Keratinocyte (primary cell): ENCODE data around the gene ZNF423. TPM values are rescaled to one million over a fixed set of nuclear protein-coding genes. Genes with fewer than 3 reads are reported as not detected.

Experiments used
- DNase-seq: peaks from one replicate; pipeline ENCODE4 v3.0.0-alpha.2; 2011; ENCODE audit warnings: low read depth, missing footprints, low spot score
- FAIRE-seq: peaks from 2 replicates; lab custom pipeline; 2011; peaks lifted over from hg19 to GRCh38; lab: Jason Lieb, UNC
- H2AFZ ChIP-seq: 2 replicates; pipeline ENCODE4 v1.6.0; 2012; ENCODE audit warnings: low read length, control low read depth, inconsistent platforms; ENCODE audit not compliant: control insufficient read depth
- H3K27ac ChIP-seq: 2 replicates; pipeline ENCODE4 v1.5.1; 2011; ENCODE audit warnings: low read length; ENCODE audit not compliant: control insufficient read depth, insufficient read depth
- H3K27me3 ChIP-seq: 3 replicates; pipeline ENCODE4 v1.6.0; 2011; ENCODE audit warnings: low read length; ENCODE audit not compliant: control insufficient read depth, insufficient read depth; ENCODE audit errors: extremely low read depth
- H3K36me3 ChIP-seq, 2 experiments: 2 replicates in 1 of 2; 3 replicates in 1 of 2; pipeline ENCODE4 v1.5.1; 2011; ENCODE audit warnings: low read length in 2 of 2, mild to moderate bottlenecking in 1 of 2; ENCODE audit not compliant: control insufficient read depth in 2 of 2, insufficient read depth in 2 of 2; ENCODE audit errors: extremely low read depth in 1 of 2
- H3K4me1 ChIP-seq: 3 replicates; pipeline ENCODE4 v1.5.1; 2011; ENCODE audit warnings: low read length; ENCODE audit not compliant: control insufficient read depth, insufficient read depth; ENCODE audit errors: extremely low read depth
- H3K4me2 ChIP-seq: 3 replicates; pipeline ENCODE4 v1.6.0; 2011; ENCODE audit warnings: low read depth, low read length; ENCODE audit not compliant: control insufficient read depth, insufficient read depth; ENCODE audit errors: extremely low read depth
- H3K4me3 ChIP-seq, 3 experiments: fragments of 200-600 bp in 1 of 3; sonication (generic) in 1 of 3; 2 replicates in 2 of 3; 3 replicates in 1 of 3; pipeline ENCODE4 v1.5.1; 2011 to 2016; ENCODE audit warnings: low read length in 3 of 3, mild to moderate bottlenecking in 3 of 3, control low read depth in 2 of 3, inconsistent platforms in 1 of 3, low read depth in 1 of 3, mixed read lengths in 1 of 3, mixed run types in 1 of 3, moderate library complexity in 1 of 3; ENCODE audit not compliant: control insufficient read depth in 2 of 3, insufficient read depth in 2 of 3; ENCODE audit errors: extremely low read depth in 1 of 3
- H3K79me2 ChIP-seq: 2 replicates; pipeline ENCODE4 v1.6.0; 2012; ENCODE audit warnings: low read length; ENCODE audit not compliant: control insufficient read depth, insufficient read depth
- H3K9ac ChIP-seq: 3 replicates; pipeline ENCODE4 v1.6.0; 2011; ENCODE audit warnings: low read length; ENCODE audit not compliant: control insufficient read depth, insufficient read depth; ENCODE audit errors: extremely low read depth
- H3K9me1 ChIP-seq: 3 replicates; pipeline ENCODE4 v1.6.0; 2011; ENCODE audit warnings: low read length; ENCODE audit not compliant: control insufficient read depth, insufficient read depth; ENCODE audit errors: extremely low read depth
- H3K9me3 ChIP-seq: 2 replicates; pipeline ENCODE4 v1.5.1; 2012; ENCODE audit warnings: low read depth, low read length; ENCODE audit not compliant: control insufficient read depth
- H4K20me1 ChIP-seq: 3 replicates; pipeline ENCODE4 v1.6.0; 2011; ENCODE audit warnings: low read length; ENCODE audit not compliant: control insufficient read depth, insufficient read depth; ENCODE audit errors: extremely low read depth
- EZH2 ChIP-seq: IDR thresholded peaks from one replicate; pipeline ENCODE4 v1.6.1; 2012; ENCODE audit warnings: inconsistent platforms, mild to moderate bottlenecking, low read length, moderate library complexity
- dilution Hi-C: fragments of 300-500 bp; cut with MboI; formaldehyde crosslinking; loops from one replicate; pipeline ENCODE4 v1.7.0; 2020; ENCODE audit warnings: low sequenced_read_pairs; ENCODE audit not compliant: extremely low pct_ligation_motif_present
- polyA plus RNA-seq, 5 experiments: library from polyadenylated mRNA; depleted of rRNA in 3 of 5; stranded (reverse) in 3 of 5; stranded (forward) in 1 of 5; unstranded in 1 of 5; fragments of >200 nt; gene quantifications; 1 replicate in 1 of 5; 2 replicates in 3 of 5; 3 replicates in 1 of 5; pipeline versions ENCODE4 v1.2.1 to v1.2.3, GENCODE V29; 2011 to 2012; ENCODE audit warnings: missing spikeins in 2 of 5, low read depth in 1 of 5, low replicate concordance in 1 of 5
- TF ChIP-seq, protein P1 (sequence below), 3 experiments: IDR thresholded peaks in 1 of 3; conservative IDR thresholded peaks in 1 of 3; optimal IDR thresholded peaks in 1 of 3; 2 replicates in 2 of 3; 3 replicates in 1 of 3; pipeline versions ENCODE3 to v1.5.1; 2011; ENCODE audit warnings: low read length in 3 of 3, mild to moderate bottlenecking in 3 of 3, moderate library complexity in 2 of 3, control low read depth in 1 of 3, inconsistent platforms in 1 of 3; ENCODE audit not compliant: insufficient read depth in 2 of 3; ENCODE audit errors: extremely low read depth in 1 of 3

Gene ZNF423
- polyA plus RNA-seq, 1 donor (not counting 4 experiments of a cell fraction or from before 2014, with no cell fraction given) = 0.05 TPM

DNA sequence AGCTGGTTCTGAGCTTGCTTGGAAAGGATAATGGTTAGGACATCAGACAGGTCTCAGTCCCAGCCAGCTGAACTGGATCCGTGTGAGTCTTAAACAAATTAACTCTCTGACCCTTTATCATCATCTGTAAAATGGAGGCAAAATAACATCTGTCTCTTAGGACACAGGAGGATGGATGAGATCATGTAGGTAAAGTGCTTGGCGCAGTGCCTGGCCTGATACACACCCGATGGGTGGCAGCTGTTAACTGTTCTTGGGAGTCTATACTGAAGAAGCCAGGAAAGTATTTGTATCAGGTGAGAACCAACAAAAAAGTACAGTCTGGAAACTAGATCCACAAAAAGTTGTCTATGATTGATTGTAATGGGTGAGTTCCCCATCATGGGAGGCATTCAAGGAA is 293.7 kb downstream of the ZNF423 start:
- H3K79me2 ChIP-seq = no peaks in the 10 kb centered on the region
- no peak overlapping the region for H2AFZ ChIP-seq
- dilution Hi-C loops = no loop called here
- no peaks in the 10 kb centered on the region for H4K20me1 ChIP-seq
- H3K4me3 ChIP-seq = no peak overlapping the region
- H3K4me1 ChIP-seq = no peaks in the 10 kb centered on the region
- no peaks in the 10 kb centered on the region for H3K9me1 ChIP-seq
- H3K9ac ChIP-seq = no peak overlapping the region
- H3K27ac ChIP-seq = no peak overlapping the region
- FAIRE-seq = no peak
- H3K4me2 ChIP-seq = no peak overlapping the region
- no peaks in the 10 kb centered on the region for H3K36me3 ChIP-seq
- H3K9me3 ChIP-seq = no peaks in the 10 kb centered on the region
- TF ChIP-seq, protein P1, sequence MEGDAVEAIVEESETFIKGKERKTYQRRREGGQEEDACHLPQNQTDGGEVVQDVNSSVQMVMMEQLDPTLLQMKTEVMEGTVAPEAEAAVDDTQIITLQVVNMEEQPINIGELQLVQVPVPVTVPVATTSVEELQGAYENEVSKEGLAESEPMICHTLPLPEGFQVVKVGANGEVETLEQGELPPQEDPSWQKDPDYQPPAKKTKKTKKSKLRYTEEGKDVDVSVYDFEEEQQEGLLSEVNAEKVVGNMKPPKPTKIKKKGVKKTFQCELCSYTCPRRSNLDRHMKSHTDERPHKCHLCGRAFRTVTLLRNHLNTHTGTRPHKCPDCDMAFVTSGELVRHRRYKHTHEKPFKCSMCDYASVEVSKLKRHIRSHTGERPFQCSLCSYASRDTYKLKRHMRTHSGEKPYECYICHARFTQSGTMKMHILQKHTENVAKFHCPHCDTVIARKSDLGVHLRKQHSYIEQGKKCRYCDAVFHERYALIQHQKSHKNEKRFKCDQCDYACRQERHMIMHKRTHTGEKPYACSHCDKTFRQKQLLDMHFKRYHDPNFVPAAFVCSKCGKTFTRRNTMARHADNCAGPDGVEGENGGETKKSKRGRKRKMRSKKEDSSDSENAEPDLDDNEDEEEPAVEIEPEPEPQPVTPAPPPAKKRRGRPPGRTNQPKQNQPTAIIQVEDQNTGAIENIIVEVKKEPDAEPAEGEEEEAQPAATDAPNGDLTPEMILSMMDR (optimal IDR thresholded peaks at IDR 0.05 in 1 of 3, IDR thresholded peaks at IDR 0.05 in 1 of 3, conservative IDR thresholded peaks at IDR 0.05 in 1 of 3; ENCODE audit: extremely low read depth in 1 of 3, insufficient read depth in 2 of 3, low read length in 3 of 3) = no peak
- TF ChIP-seq EZH2 = no peak
- no peak for DNase-seq
- H3K27me3 ChIP-seq = no peaks in the 10 kb centered on the region

DNA sequence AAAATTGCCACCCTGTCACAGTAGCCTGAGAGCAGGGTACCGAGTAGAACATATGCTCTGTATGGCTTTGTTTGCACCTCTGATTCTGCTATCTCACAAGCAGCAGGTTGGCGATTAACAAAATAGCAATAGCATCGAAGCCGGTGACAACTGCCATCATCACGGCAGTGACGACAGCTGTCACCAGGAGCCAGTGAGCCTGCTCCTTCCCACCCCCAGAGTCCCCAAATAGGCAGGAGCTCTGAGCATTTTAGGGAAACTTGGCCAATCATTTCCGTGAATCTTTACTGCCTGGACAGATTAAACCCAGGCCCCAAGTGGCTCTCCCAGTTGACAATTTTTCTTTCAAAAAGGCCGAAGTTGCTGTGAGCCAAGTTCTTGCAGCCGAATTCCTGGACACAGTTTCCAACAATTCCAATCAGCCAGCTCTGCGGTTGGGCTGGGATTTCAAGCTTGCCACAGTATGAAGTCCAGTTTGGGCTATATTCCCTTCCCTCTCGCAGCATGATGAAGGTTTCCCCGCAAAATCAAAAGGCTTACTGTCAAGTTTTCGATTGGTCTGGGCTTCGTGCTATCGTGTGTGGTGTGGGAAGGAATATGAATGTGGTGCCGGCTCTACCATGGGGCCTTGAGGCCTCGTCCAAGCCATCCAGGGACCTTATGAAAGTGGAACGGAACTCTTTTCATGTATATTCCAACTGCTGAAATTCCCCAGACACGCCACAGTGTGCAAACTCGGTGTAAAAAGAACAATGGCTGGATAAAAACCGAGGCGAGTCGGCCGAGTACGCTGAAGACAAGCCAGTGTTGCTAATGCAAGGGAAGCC is 295.7 kb downstream of the ZNF423 start:
- no peaks in the 10 kb centered on the region for H3K9me3 ChIP-seq
- dilution Hi-C loops = no loop called here
- H3K36me3 ChIP-seq = no peaks in the 10 kb centered on the region
- TF ChIP-seq, protein P1 (optimal IDR thresholded peaks at IDR 0.05 in 1 of 3, IDR thresholded peaks at IDR 0.05 in 1 of 3, conservative IDR thresholded peaks at IDR 0.05 in 1 of 3; ENCODE audit: extremely low read depth in 1 of 3, insufficient read depth in 2 of 3, low read length in 3 of 3) = no peak
- no peak for TF ChIP-seq EZH2
- H3K9me1 ChIP-seq = no peaks in the 10 kb centered on the region
- no peaks in the 10 kb centered on the region for H4K20me1 ChIP-seq
- no peak overlapping the region for H2AFZ ChIP-seq
- H3K9ac ChIP-seq = no peak overlapping the region
- no peak overlapping the region for H3K4me2 ChIP-seq
- no peaks in the 10 kb centered on the region for H3K4me1 ChIP-seq
- H3K27ac ChIP-seq = no peak overlapping the region
- no peaks in the 10 kb centered on the region for H3K79me2 ChIP-seq
- FAIRE-seq (no peak), DNase-seq (no peak)
- no peak overlapping the region for H3K4me3 ChIP-seq
- no peaks in the 10 kb centered on the region for H3K27me3 ChIP-seq
